Kidney (tissue), 14 donors: ENCODE results near the gene PCIF1. TPM values are rescaled to one million over a fixed set of nuclear protein-coding genes. Genes with fewer than 3 reads are reported as not detected.
A peak's percentile ranks its signal among the peaks of the same experiment; 100 is the strongest.

ENCODE experiments used
- DNase-seq, 5 donors: peaks; one replicate each; pipeline ENCODE4 v3.0.0-alpha.2; 2013 to 2020
- FAIRE-seq: peaks from 2 replicates; lab custom pipeline; 2012; peaks lifted over from hg19 to GRCh38; lab: Jason Lieb, UNC
- H3K27ac ChIP-seq, 2 donors: one replicate each; pipeline ENCODE4 v1.7.0; 2013; ENCODE audit warnings: low read depth in 2 of 2, low read length in 2 of 2, inconsistent platforms in 1 of 2
- H3K27me3 ChIP-seq: one replicate; pipeline ENCODE4 v1.7.1; 2013; ENCODE audit warnings: low read length, inconsistent platforms; ENCODE audit not compliant: control insufficient read depth, insufficient read depth
- H3K36me3 ChIP-seq, 3 donors: one replicate each; pipeline versions ENCODE4 v1.7.0 to v1.7.1; 2013; ENCODE audit warnings: low read length in 3 of 3, control low read depth in 1 of 3, inconsistent platforms in 1 of 3; ENCODE audit not compliant: insufficient read depth in 3 of 3, control insufficient read depth in 2 of 3
- H3K4me1 ChIP-seq, 3 donors: one replicate each; pipeline versions ENCODE4 v1.7.0 to v1.7.1; 2013; ENCODE audit warnings: low read length in 3 of 3, inconsistent platforms in 1 of 3, low read depth in 1 of 3; ENCODE audit not compliant: control insufficient read depth in 2 of 3, insufficient read depth in 2 of 3
- H3K4me3 ChIP-seq, 3 donors: one replicate each; pipeline versions ENCODE4 v1.7.0 to v1.8.1; 2013; ENCODE audit warnings: low read length in 3 of 3, control low read depth in 1 of 3, inconsistent platforms in 1 of 3
- H3K9ac ChIP-seq, 3 donors: one replicate each; pipeline versions ENCODE4 v1.7.0 to v1.7.1; 2013; ENCODE audit warnings: low read length in 3 of 3, control low read depth in 1 of 3, inconsistent platforms in 1 of 3
- H3K9me3 ChIP-seq, 3 donors: one replicate each; pipeline versions ENCODE4 v1.7.0 to v1.7.1; 2013; ENCODE audit warnings: low read length in 3 of 3, control low read depth in 1 of 3, inconsistent platforms in 1 of 3; ENCODE audit not compliant: control insufficient read depth in 2 of 3, insufficient read depth in 1 of 3
- CTCF ChIP-seq: IDR thresholded peaks from 3 replicates; pipeline ENCODE4 v1.5.1; 2012; ENCODE audit warnings: mild to moderate bottlenecking, moderate library complexity, borderline replicate concordance; ENCODE audit not compliant: insufficient read depth; ENCODE audit errors: extremely low read depth
- intact Hi-C: fragments of 100-400 bp; cut with DNase I; formaldehyde crosslinking; loops from one replicate; pipeline ENCODE4 v1.11.1; 2022
- polyA plus RNA-seq: library from polyadenylated mRNA; stranded (reverse); fragments of 350-450 nt; fragmentation: Illumina TruSeq; extraction: RNeasy Lipid Tissue Mini Kit (QIAGEN cat#74804); gene quantifications from one replicate; pipeline ENCODE4 v1.2.3, GENCODE V29; 2014; ENCODE audit warnings: low read depth, low replicate concordance; ENCODE audit not compliant: insufficient read depth
- total RNA-seq: library from RNA; stranded (reverse); fragmentation: NEBNext Ultra II Directional; extraction: Animal tissue kit (Norgen Biotek cat#: 25700); gene quantifications from one replicate; pipeline ENCODE4 v1.2.1, GENCODE V29; 2021
- donor health status: control.
- donor health status: control.
- donor health status: control.
- donor health status: control.
- donor health status: control.
- donor health status: DM: yes; HTN: yes; CAD: no.
- donor health status: Normal renal cell carcinoma (clear cell type).

Gene PCIF1
- total and polyA plus RNA-seq, 2 donors from 2014 or later: 27.4 to 43.1 TPM

- TF ChIP-seq CTCF: peak; percentile 56
- peak in 4 of 5 donors; percentile 44 to 79 (median 69) for DNase-seq
- no peak for FAIRE-seq
- no peak overlapping the region for H3K27ac ChIP-seq
- no peak overlapping the region for H3K4me3 ChIP-seq
- peaks cover 11 to 68% (median 51%) of the 10 kb centered on the region in 3 donors for H3K36me3 ChIP-seq
- H3K27me3 ChIP-seq: no peaks in the 10 kb centered on the region
- no peak overlapping the region for H3K9ac ChIP-seq
- intact Hi-C loops: loop anchor here (10.0 kb wide), 1 partner anchor 139 kb away; the partner anchor contains the start of gene TNNC2
- H3K4me1 ChIP-seq: no peaks in the 10 kb centered on the region
- no peaks in the 10 kb centered on the region for H3K9me3 ChIP-seq
Observed at GRCh38 chr20:45963059-45964005, 28.8 kb downstream of the PCIF1 start.

- Histone ChIP-seq H3K9ac (no peak overlapping the region), H3K27me3 (no peaks in the 10 kb centered on the region), H3K9me3 (no peaks in the 10 kb centered on the region), H3K4me1 (no peaks in the 10 kb centered on the region), H3K36me3 (peaks cover 5 to 68% (median 48%) of the 10 kb centered on the region in 3 donors), H3K4me3 (no peak overlapping the region), H3K27ac (no peak overlapping the region)
- TF ChIP-seq CTCF: no peak
- no peak for FAIRE-seq
- no peak for DNase-seq
- intact Hi-C loops: loop anchor here (10.0 kb wide), 1 partner anchor 139 kb away; the partner anchor contains the start of gene TNNC2
Observed at GRCh38 chr20:45964006-45964400, 29.5 kb downstream of the PCIF1 start.

DNA sequence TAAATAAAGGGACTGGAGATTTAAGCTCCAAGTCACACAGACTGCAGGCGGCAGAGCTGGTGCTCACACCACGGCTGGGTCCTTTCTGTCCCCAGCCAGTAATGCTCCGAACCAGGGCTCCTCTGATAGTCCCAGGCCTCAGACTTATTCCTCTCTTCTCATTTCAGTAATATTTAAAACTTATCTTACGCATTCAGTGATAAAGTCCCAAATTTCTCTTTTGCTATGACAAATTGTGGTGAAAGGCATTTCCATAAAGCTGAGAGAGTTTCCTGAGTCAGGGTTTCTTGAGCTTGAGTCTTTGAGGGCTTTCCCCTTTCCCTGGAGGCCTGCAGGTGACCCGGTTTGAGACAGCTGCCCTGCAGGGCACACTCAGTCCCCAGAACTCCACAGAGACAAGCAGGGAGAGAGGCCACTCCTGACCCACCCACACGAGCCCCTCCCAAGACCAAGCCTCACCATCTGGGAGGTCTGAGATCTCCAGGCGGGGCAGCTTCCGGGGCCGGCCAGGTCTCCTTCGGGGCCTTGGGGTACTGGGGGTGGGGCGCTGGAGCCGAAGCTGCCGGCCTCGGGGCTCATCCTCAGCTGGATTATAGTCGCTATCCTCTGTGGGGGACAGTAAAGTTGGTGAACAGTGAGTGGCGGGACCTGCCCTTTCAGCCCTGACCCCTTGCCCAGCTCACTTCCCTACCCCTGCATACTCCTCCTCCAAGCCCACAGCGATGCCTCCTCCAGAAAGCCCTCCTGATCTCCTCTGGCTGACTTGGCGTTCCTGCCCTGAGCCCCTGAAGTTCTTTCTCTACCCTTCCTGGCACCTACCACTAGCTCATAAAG lies 30.9 kb downstream of the PCIF1 start:
- H3K36me3 ChIP-seq: peaks cover 3 to 61% (median 40%) of the 10 kb centered on the region in 3 donors
- no peak for TF ChIP-seq CTCF
- intact Hi-C loops: loop anchor here (10.0 kb wide), 1 partner anchor 141 kb away; the partner anchor contains the start of gene TNNC2
- H3K9me3 ChIP-seq: no peaks in the 10 kb centered on the region
- H3K27me3 ChIP-seq: no peaks in the 10 kb centered on the region
- DNase-seq (peak in 1 of 5 donors; percentile 68), FAIRE-seq (no peak)
- no peak overlapping the region for H3K4me3 ChIP-seq
- H3K4me1 ChIP-seq: peaks cover 0 to 6% (median 6%) of the 10 kb centered on the region in 3 donors
- no peak overlapping the region for H3K9ac ChIP-seq
- H3K27ac ChIP-seq: no peak overlapping the region
